ENCODE results near the gene ISG20. TPM values are rescaled to one million over a fixed set of nuclear protein-coding genes. Genes with fewer than 3 reads are reported as not detected.
"Not testable (repeated sequence)": the region's sequence is repeated elsewhere in the genome, so short reads cannot be mapped to it uniquely, and the experiment has no call there.

Gene ISG20
- total RNA-seq, 1 donor from 2014 or later, result 34.9 TPM

DNA sequence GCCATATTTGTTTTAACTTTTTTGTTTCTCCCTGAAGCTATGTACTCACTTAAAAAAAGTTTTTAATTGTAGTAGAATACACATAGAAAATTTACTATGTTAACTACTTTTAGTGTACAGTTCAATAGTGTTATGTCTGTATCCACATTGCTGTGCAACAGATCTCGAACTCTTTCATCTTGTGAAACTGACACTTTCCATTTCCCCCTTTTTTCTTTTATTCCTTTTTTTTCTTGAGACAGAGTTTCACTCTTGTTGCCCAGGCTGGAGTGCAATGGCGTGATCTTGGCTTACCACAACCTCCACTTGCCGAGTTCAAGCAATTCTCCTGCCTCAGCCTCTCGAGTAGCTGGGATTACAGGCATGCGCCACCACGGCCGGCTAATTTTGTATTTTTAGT lies 6.0 kb upstream of the ISG20 start:
- H3K27me3 Mint-ChIP-seq (ENCODE audit: insufficient read depth); H3K9me3 Mint-ChIP-seq; intact Hi-C loops (cut with micrococcal nuclease); DNase-seq (ENCODE audit: low spot score); H3K4me3 Mint-ChIP-seq: not testable (repeated sequence)
- Mint-ChIP-seq H3K4me1 (ENCODE audit: low read depth) (peaks cover 86% of the 10 kb centered on the region), H3K36me3 (ENCODE audit: low read depth) (peaks cover 68% of the 10 kb centered on the region), H3K27ac (peak overlapping the region; percentile 61)

GRCh38 chr15:88634449-88634848 lies 4.4 kb upstream of the ISG20 start:
- DNase-seq (ENCODE audit: low spot score), result no peak
- no peaks in the 10 kb centered on the region for H3K9me3 Mint-ChIP-seq
- H3K27me3 Mint-ChIP-seq (ENCODE audit: insufficient read depth), result peaks cover 1% of the 10 kb centered on the region
- H3K27ac Mint-ChIP-seq, result peak overlapping the region; percentile 68
- peaks cover 83% of the 10 kb centered on the region for H3K4me1 Mint-ChIP-seq (ENCODE audit: low read depth)
- H3K36me3 Mint-ChIP-seq (ENCODE audit: low read depth), result peaks cover 53% of the 10 kb centered on the region
- intact Hi-C loops (cut with micrococcal nuclease), result no loop called here
- no peak overlapping the region for H3K4me3 Mint-ChIP-seq

GRCh38 chr15:88635318-88635717 lies 3.5 kb upstream of the ISG20 start:
- Mint-ChIP-seq H3K27me3 (ENCODE audit: insufficient read depth) (peaks cover 1% of the 10 kb centered on the region), H3K4me1 (ENCODE audit: low read depth) (peaks cover 83% of the 10 kb centered on the region), H3K36me3 (ENCODE audit: low read depth) (peaks cover 52% of the 10 kb centered on the region), H3K27ac (peak overlapping the region; percentile 92), H3K4me3 (peak overlapping the region; percentile 77), H3K9me3 (no peaks in the 10 kb centered on the region)
- intact Hi-C loops (cut with micrococcal nuclease), result no loop called here
- peak; percentile 43 for DNase-seq (ENCODE audit: low spot score)

- intact Hi-C loops (cut with micrococcal nuclease), result no loop called here
- Mint-ChIP-seq H3K27ac (peak overlapping the region; percentile 92), H3K36me3 (ENCODE audit: low read depth) (peaks cover 48% of the 10 kb centered on the region), H3K27me3 (ENCODE audit: insufficient read depth) (peaks cover 1% of the 10 kb centered on the region), H3K4me3 (peak overlapping the region; percentile 77), H3K4me1 (ENCODE audit: low read depth) (peaks cover 81% of the 10 kb centered on the region), H3K9me3 (no peaks in the 10 kb centered on the region)
- peak; percentile 64 for DNase-seq (ENCODE audit: low spot score)
These were observed 2.8 kb upstream of the ISG20 start for GRCh38 chr15:88636050-88636449.

DNA sequence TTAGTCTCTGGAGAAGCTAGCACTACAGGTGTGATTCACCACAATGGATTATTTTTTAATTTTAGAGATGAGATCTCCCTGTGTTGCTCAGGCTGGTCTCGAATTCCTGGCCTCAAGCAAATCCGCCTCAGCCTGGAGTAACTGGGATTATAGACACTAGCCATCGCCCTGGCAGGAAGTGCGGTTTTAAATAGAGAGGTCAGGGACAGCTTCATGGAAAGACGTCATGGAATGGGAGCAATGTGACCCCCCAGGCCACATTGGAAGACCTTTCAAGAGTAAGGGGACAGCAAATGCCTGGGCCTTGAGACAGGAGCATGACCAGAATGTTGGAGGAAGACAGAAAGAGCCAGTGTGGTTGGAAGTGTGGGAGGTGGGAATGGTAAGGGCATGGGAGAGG lies 2.2 kb upstream of the ISG20 start:
- no peak for DNase-seq (ENCODE audit: low spot score)
- H3K36me3 Mint-ChIP-seq (ENCODE audit: low read depth), result peaks cover 43% of the 10 kb centered on the region
- peaks cover 79% of the 10 kb centered on the region for H3K4me1 Mint-ChIP-seq (ENCODE audit: low read depth)
- peaks cover 1% of the 10 kb centered on the region for H3K27me3 Mint-ChIP-seq (ENCODE audit: insufficient read depth)
- H3K4me3 Mint-ChIP-seq, result peak overlapping the region; percentile 77
- H3K27ac Mint-ChIP-seq, result peak overlapping the region; percentile 92
- H3K9me3 Mint-ChIP-seq, result no peaks in the 10 kb centered on the region
- intact Hi-C loops (cut with micrococcal nuclease), result no loop called here

DNA sequence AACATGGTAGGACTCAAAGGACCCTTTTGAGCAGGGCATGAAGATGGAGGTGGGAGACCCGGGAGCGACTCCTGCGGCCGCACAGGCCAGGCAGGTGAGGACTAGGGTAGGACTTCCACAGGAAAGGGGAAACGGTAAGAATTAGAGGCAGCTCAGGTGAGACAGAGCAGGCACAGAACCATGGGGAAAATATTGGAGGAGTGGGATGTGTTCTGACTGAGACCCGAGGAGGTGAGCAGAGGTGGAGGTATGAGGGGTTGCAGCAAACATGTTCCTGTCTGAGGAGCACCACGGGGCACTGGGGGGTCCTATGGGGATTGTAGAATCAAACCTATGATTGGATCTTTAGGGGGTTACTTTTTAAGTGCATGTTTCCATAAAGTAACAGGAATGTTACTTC lies 1.4 kb upstream of the ISG20 start:
- no peak for DNase-seq (ENCODE audit: low spot score)
- Mint-ChIP-seq H3K4me3 (peak overlapping the region; percentile 86), H3K27me3 (ENCODE audit: insufficient read depth) (peaks cover 1% of the 10 kb centered on the region), H3K27ac (peak overlapping the region; percentile 96), H3K9me3 (no peaks in the 10 kb centered on the region), H3K36me3 (ENCODE audit: low read depth) (peaks cover 41% of the 10 kb centered on the region), H3K4me1 (ENCODE audit: low read depth) (peaks cover 79% of the 10 kb centered on the region)
- intact Hi-C loops (cut with micrococcal nuclease), result no loop called here

GRCh38 chr15:88637841-88638625 lies 783 bp upstream of the ISG20 start:
- H3K9me3 Mint-ChIP-seq, result no peaks in the 10 kb centered on the region
- peak overlapping the region; percentile 96 for H3K27ac Mint-ChIP-seq
- no peak for DNase-seq (ENCODE audit: low spot score)
- peaks cover 38% of the 10 kb centered on the region for H3K36me3 Mint-ChIP-seq (ENCODE audit: low read depth)
- H3K4me3 Mint-ChIP-seq, result peak overlapping the region; percentile 86
- H3K27me3 Mint-ChIP-seq (ENCODE audit: insufficient read depth), result peaks cover 1% of the 10 kb centered on the region
- peaks cover 77% of the 10 kb centered on the region for H3K4me1 Mint-ChIP-seq (ENCODE audit: low read depth)
- intact Hi-C loops (cut with micrococcal nuclease), result loop anchor here (1.0 kb wide), 1 partner anchor 171 kb away; the partner anchor contains the start of genes MRPL46 and MRPS11

DNA sequence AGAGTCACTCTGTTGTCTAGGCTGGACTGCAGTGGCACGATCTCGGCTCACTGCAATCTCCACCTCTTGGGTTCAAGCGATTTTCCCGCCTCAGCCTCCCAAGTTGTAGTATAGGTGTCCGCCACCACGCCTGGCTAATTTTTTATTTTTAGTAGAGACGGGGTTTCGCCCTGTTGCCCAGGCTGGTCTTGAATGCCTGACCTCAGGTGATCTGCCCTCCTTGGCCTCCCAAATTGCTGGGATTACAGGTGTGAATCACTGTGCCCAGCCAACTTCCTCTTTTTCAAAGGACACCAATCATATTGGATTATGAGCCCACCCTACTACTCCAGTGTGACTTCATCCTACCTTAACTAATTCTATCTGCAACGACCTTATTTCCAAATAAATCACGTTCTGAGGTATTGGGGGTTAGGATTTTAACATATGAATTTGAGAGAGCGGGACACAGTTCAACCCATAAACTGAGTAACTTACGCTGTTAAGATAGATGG lies 3.2 kb downstream of the ISG20 start:
- no peak overlapping the region for H3K27ac Mint-ChIP-seq
- intact Hi-C loops (cut with micrococcal nuclease), result no loop called here
- peaks cover 1% of the 10 kb centered on the region for H3K27me3 Mint-ChIP-seq (ENCODE audit: insufficient read depth)
- H3K9me3 Mint-ChIP-seq, result no peaks in the 10 kb centered on the region
- no peak for DNase-seq (ENCODE audit: low spot score)
- peak overlapping the region; percentile 63 for H3K4me3 Mint-ChIP-seq
- peaks cover 36% of the 10 kb centered on the region for H3K36me3 Mint-ChIP-seq (ENCODE audit: low read depth)
- H3K4me1 Mint-ChIP-seq (ENCODE audit: low read depth), result peaks cover 70% of the 10 kb centered on the region

GRCh38 chr15:88642514-88642913 lies 3.7 kb downstream of the ISG20 start:
- DNase-seq (ENCODE audit: low spot score); H3K9me3 Mint-ChIP-seq; H3K27ac Mint-ChIP-seq; intact Hi-C loops (cut with micrococcal nuclease); H3K27me3 Mint-ChIP-seq (ENCODE audit: insufficient read depth): not testable (repeated sequence)
- H3K4me3 Mint-ChIP-seq, result peak overlapping the region; percentile 63
- peaks cover 36% of the 10 kb centered on the region for H3K36me3 Mint-ChIP-seq (ENCODE audit: low read depth)
- H3K4me1 Mint-ChIP-seq (ENCODE audit: low read depth), result peaks cover 70% of the 10 kb centered on the region

GRCh38 chr15:88644741-88645140 lies 5.9 kb downstream of the ISG20 start:
- intact Hi-C loops (cut with micrococcal nuclease), result no loop called here
- no peak for DNase-seq (ENCODE audit: low spot score)
- no peaks in the 10 kb centered on the region for H3K27me3 Mint-ChIP-seq (ENCODE audit: insufficient read depth)
- H3K4me1 Mint-ChIP-seq (ENCODE audit: low read depth), result peaks cover 73% of the 10 kb centered on the region
- H3K27ac Mint-ChIP-seq, result no peak overlapping the region
- H3K4me3 Mint-ChIP-seq, result no peak overlapping the region
- H3K36me3 Mint-ChIP-seq (ENCODE audit: low read depth), result peaks cover 47% of the 10 kb centered on the region
- H3K9me3 Mint-ChIP-seq, result no peaks in the 10 kb centered on the region

DNA sequence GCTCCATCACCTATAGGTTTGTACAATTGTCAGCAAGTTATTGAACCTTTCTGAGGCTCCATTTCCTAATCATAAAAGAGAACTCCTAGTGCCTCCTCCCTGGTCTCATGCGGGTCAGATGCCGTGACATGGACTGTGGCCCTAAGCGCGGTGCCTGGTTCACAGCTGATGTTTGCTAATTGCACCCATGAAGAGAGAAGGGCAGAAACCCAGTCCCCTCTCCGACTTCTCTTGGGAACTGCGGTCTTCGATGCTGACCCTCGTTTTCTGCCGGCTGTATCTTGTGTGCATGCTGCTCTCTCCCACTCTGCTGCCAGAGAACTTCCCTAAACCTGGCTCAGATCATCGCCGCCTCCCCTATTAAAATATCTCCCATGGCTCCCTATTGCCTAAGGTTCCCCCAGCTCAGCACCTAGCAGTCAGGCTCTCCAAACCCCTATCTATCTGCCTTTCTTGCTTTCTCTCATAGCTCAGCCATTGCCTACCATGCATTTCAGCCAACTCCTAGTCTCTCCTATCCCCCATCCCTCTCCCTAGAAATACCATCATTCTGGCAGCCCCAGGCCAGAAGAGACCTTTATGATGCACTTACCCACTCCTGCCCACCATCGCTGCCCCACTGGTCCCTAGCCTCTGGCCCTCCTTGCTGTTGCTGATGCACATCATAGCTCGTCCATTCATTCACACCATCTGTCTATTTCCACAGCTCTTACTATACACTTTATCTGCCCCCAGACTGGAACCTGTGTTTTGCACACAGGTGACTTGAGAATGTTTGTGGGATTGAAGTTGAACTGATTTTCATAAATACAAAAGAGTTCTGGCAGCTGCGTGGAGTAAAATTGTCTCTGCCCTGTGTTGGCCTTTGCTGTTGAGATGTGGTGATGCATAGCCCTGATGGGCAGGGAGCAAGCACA lies 6.6 kb downstream of the ISG20 start:
- Mint-ChIP-seq H3K27me3 (ENCODE audit: insufficient read depth) (no peaks in the 10 kb centered on the region), H3K36me3 (ENCODE audit: low read depth) (peaks cover 41% of the 10 kb centered on the region), H3K4me3 (no peak overlapping the region), H3K4me1 (ENCODE audit: low read depth) (peaks cover 67% of the 10 kb centered on the region), H3K27ac (peak overlapping the region; percentile 4), H3K9me3 (no peaks in the 10 kb centered on the region)
- DNase-seq (ENCODE audit: low spot score), result no peak
- intact Hi-C loops (cut with micrococcal nuclease), result no loop called here

- Mint-ChIP-seq H3K27ac (no peak overlapping the region), H3K36me3 (ENCODE audit: low read depth) (peaks cover 39% of the 10 kb centered on the region), H3K4me3 (no peak overlapping the region), H3K4me1 (ENCODE audit: low read depth) (peaks cover 65% of the 10 kb centered on the region), H3K9me3 (no peaks in the 10 kb centered on the region), H3K27me3 (ENCODE audit: insufficient read depth) (no peaks in the 10 kb centered on the region)
- intact Hi-C loops (cut with micrococcal nuclease), result no loop called here
- DNase-seq (ENCODE audit: low spot score), result no peak
These were observed 7.2 kb downstream of the ISG20 start for GRCh38 chr15:88646088-88646405.

DNA sequence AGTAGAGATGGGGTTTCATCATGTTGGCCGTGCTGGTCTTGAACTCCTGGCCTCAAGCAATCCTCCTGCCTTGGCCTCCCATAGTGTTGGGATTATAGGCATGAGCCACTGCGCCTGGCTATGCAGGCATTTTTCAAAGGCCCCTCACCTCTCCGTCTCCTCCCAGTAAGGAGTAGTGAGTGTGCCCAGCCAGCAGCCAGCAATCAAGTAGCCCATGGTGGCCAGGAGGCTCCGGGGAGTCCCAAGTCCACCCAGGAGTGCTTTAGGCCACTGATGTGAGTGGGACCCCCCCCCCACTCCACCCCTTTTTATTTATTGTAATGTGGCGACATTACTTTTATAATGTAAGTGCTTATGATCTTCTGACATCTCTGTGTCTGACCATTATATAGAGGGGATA lies 8.1 kb downstream of the ISG20 start:
- Mint-ChIP-seq H3K4me1 (ENCODE audit: low read depth) (peaks cover 70% of the 10 kb centered on the region), H3K9me3 (no peaks in the 10 kb centered on the region), H3K36me3 (ENCODE audit: low read depth) (peaks cover 42% of the 10 kb centered on the region), H3K4me3 (no peak overlapping the region), H3K27ac (peak overlapping the region; percentile 67), H3K27me3 (ENCODE audit: insufficient read depth) (no peaks in the 10 kb centered on the region)
- DNase-seq (ENCODE audit: low spot score), result no peak
- intact Hi-C loops (cut with micrococcal nuclease), result no loop called here
